GM18909 (cell line): Measurements from ENCODE around the gene CDC37.
A peak's percentile ranks its signal among the peaks of the same experiment; 100 is the strongest.

Experiments
- ATAC-seq: cut with Tn5 transposase; IDR thresholded peaks from one replicate; pipeline ENCODE4 v1.9.1; 2021; ENCODE audit warnings: mild to moderate bottlenecking; ENCODE audit not compliant: unreplicated experiment, poor library complexity

The CDC37 gene

DNA sequence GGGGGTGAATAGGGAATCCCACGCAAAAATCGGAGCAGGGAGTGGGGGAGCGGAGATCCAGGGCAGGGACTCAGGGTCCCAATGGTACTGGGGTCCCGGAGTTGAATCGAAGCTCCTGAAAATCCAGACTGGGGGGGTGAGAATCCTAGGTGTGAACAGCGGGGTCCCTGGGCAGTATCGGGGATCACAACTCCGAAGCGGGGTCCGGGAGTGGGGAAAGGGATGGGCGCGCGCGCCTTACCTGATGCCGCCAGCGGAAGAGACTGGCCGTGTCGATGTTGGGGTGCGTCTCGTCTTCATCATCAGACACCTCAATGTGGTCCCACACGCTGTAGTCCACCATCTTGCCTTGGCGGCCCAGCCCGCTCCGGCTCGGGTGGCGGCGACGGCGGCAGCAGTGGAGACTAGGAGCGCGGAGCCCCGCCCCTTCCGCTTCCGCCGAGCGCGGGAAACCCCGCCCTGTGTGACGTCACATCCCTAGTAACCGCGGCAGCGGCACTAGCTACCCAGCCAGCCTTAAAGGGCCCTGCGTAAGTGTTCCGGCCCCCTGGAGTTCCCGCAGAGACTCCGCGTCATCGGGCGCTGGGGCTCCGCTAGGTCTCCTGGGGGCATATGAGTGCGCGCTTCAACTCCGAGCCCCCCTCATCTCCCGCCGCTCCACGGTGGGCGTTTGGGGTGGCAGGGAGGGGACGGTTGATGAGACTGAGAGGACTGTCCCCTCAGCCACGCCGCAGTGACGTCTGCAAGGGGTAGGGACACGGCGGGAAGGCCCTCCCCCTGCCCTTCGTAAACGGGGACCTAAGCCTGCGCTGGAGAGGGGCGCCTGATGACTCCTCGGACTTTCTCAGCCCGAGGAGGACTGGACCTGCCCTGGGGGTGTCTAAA lies at the start of gene CDC37:
Gene CDC37, minus strand, starts transcription at position 406 of the 885 bp plus-strand sequence. Its CDS starts 63 bp downstream, at position 343.
- peak; percentile 81 for ATAC-seq

DNA sequence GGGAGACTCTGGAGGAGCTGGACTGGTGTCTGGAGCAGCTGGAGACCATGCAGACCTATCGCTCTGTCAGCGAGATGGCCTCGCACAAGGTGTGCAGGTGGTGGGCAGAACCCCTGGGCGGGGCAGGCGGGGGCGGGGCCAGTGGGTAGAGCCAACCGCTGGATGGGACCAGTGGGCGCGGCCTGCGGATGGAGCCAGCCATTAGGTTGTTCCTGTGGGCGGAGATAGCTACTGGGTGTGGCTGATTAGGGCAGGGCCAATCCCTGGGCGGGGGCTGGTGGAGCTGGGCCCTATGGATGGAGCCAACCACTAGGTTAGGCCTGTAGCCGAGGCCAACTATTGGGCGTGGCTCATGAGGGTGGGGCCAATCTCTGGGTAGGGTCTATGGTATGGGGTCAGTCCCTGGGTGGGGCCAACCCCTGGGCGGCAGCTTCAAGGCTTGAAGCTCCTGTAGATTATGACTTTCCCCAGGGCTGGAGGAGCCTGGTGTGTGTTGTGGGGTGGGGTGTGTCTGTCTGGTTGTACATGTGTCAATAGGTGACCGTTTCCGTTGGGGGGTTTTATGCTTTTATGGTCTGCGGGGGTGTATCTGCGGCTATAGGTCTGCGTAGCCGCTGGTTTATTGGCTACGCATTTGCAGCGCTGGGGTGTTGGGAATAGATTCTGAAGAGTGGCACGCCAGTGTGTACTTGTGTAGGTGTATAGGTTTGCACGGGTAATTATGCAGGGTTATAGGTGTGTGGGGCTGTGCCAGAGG lies 47.7 kb upstream of the CDC37 start:
- no peak for ATAC-seq

DNA sequence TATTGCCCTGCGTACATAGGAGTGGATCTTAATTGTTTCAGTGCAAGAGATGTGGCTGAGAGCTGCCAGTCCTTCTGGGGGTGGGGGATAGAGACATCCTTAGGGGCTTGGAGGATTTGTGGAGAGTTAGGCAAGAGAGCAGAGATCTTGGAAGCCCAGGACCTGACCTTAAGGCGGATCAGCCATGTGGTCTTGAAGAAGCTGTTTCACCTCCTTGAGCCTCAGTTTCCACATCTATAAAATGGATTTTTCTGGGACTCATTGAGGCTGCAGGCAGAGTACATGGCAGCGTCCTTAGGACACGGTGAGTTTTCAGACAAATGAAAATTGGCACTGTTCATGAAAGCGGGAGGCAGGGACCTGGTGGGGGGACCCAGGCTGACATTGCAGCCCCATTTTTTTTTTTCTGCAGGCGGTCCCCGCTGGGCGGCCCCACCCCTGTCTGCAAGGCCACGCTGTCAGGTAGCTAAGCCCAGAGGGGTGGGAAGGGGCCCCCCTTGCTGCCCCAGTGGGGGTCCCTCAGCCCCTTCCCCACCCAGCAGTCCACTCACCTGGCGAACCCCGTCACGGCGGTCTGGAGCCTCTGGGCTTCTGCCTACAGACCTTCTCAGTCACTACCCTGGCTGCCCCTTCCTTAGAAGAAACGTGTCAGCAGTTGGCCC lies 47.0 kb upstream of the CDC37 start:
- ATAC-seq = no peak

DNA sequence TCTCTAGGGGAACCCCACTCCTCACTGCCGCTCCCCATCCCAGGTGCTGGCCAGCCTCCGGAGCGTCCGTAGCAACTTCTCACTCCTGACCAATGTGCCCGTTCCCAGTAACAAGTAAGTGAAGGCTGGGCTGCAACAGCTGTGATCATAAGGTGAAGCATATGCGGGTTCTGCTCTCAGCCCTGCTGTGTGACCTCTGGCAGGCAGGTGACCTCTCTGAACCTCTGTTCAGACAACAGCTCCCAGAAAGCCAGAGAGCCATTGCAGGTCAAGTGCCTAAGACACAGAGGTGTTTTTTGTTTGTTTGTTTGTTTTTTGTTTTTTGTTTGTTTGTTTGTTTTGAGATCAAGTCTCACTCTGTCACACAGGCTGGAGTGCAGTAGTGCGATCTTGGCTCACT lies 45.7 kb upstream of the CDC37 start:
- no peak for ATAC-seq

DNA sequence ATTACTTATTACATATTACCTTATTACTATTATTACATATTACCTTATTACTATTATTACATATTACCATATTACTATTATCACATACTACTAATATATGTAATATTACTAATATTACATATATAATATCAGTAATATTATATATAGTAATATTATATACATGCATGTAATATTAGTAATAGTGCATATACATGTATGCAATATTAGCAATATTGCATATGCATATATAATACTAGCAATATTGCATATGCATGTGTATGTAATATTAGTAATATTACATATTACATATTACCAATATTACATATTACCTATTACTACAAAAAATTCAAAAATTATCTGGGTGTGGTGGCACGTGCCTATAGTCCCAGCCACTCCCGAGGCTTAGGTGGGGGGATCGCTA lies 39.4 kb upstream of the CDC37 start:
- no peak for ATAC-seq

DNA sequence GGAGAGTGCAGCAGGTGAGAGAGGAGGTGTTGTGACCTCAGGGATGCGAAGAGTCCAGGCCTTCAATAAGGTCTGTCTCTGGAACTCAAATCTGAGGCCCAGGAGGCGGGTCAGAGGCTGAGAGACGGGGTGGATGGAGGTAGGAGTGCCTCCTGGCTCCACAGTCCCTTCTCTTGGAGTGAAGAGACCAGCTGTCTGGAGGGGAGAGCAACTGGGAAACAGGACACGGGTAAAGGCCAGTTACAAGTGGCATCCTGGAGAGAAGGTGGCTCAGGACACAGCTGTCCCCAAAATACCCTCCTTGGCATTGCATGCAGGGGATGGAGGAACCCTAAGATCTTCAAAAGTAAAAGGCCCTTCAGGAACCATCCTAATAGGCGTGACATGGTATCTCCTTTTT lies 36.2 kb upstream of the CDC37 start:
- no peak for ATAC-seq

DNA sequence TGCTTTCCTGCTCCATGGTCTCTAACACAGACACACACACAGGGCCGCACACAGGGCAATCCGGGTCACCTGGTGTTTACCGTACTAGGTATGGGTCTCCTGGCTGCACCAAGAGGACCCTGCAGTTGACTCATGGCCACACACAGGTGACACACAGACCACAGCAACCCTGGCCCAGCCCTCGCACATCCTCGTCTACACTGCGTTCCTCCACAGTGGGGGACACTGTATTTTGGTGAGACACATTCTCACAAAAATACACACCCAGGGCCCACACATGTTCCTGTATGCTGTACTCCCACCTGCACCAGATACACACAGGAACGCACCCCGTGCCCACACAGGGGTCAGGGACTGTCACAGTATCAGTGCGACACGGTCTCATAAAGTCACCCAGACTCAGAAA lies 29.8 kb upstream of the CDC37 start:
- ATAC-seq = no peak

DNA sequence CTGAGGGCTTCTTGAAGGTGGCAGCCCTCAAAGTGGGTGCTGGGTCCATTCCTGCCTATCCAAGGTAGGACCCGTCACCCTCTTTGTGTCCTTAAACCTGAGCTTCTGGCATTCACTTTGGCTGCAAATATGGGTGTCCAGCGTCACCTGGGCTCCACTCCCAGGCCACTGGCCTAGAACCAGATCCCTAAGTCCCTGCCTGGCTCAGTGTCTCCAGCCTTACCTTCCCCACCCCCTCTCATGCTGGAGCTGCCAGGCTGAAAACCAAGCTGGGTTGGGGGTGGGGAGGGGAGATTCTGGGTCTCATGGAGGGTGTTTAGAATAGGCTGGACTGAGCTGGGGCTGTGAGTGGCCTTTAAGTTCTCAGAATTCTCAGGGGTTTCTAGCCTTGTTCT lies 29.4 kb upstream of the CDC37 start:
- no peak for ATAC-seq

DNA sequence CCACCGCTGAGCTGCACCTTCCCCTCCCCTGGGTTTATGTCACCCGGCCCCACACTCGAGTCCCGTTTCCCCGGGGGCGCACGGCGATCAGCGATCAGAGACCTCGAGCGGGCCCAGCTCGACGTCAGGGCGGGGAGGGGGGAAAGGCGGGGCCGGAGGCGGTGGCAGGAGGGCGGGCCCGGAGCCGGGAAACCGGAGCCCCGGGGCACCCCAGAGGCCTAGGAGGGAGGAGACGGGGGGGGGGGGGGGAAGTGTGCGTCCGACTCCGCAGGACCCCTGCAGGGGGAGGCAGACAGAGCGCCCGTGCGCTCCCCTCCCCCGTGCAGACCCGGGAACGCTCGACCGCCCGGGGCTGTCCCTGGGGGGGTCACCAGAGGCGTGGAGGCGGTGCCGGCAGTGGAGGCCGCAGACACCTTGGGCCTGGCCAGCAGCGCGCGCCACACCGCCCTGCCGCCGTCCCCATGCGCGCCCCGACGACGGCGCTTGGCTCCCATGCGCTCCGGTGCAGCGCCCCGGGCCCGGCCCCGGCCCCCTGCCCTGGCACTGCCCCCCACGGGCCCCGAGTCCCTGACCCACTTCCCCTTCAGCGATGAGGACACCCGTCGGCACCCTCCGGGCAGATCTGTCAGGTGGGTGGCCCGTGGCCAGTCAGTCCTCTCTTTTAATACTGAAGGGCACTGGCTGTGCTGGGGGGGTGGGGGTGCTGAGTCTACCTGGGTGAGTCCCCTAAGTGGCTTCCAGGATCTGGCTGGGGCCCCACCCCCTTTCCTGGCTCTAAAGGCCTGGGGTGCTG lies 28.8 kb upstream of the CDC37 start:
- ATAC-seq = no peak

DNA sequence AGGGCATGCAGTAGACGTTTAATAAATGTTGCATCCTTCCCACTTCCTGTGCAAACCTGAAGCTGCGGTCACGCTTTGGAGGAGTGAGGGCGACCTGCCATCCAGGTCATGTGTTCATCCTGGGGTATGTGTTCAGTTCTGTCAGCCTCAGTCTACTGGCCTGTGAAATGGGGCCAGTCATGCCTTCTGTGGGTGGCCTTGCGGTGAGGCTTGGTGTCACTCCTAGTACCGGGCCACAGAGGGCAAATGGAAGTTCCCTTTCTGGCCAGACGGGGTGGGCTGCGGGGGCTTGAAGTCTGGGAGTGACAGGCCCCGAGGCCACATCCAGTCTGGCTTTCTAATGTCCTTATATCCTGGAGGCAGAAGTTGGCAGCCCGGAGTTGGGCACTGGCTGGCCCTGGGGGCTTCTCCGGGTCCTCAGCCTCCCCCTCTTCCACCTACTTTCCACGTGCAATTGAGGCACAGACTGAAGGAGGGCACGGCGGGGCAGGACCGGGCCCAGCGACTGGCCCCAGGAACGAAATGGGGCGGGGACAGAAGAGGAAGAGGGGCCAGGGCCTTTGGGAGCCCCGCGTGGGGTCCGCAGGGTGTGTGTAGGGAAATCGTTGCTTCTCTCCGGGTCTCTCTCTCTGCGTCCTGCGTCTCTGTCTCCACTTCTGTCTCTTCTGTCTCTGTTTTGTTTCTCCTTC lies 28.1 kb upstream of the CDC37 start:
- ATAC-seq = no peak

DNA sequence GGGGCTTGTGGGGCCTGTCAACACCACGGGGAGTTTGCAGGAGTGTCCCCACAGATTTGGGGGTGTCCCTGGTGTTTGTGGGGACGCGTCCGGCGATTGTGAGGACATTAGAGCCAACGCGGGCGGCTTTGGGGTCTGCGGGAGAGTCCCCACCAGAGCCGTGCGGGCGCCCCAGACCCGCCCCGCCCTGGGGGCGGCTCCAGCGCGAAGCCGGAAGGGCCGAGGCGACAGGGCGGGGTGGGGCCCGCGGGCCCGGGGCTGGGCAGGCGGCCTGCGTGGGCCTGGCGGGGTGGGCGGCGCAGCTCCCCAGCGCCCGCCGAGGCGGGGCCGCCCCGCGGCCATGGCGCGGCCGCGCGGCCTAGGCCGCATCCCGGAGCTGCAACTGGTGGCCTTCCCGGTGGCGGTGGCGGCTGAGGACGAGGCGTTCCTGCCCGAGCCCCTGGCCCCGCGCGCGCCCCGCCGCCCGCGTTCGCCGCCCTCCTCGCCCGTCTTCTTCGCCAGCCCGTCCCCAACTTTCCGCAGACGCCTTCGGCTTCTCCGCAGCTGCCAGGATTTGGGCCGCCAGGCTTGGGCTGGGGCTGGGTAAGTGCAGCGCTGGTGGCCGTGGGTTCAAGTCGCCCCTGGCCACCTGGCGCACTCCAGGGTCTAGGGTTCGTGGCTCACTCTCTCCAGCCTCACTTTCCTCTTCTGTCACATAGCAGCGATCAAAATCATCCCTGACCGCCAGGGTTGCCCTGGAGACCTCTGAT lies 27.3 kb upstream of the CDC37 start:
- no peak for ATAC-seq

DNA sequence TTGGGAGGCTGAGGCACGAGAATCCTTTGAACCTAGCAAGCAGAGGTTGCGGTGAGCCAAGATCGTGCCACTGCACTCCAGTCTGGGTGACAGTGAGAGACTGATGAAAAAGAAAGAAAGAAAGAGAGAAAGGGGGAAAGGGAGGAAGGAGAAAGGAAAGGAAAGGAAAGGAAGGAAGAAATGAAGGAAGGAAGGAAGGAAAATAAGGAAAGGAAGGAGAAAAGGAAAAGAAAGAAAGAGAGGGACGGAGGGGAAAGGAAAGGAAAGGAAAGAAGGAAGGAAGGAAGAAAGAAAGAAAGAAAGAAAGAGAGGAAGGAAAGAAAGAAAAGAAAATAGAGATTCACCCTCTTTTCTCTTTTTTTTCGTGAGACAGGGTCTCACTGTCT lies 25.6 kb upstream of the CDC37 start:
- no peak for ATAC-seq

DNA sequence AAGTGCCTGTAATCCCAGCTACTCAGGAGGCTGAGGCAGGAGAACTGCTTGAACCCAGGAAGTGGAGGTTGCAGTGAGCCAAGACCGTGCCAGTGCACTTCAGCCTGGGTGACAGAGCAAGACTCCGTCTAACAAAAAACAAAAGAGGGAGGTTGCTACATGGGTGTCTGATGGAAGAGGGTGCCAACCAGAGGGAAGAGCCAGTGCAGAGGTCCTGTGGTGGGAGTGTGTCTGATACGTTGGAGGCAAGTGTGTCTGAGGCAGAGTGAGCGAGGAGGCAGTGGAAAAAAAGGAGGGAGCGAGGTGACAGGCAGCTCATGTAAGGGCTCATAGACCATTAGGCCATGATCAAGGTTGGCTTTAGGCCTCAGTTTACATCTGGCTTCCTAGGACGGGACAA lies 23.8 kb upstream of the CDC37 start:
- no peak for ATAC-seq

DNA sequence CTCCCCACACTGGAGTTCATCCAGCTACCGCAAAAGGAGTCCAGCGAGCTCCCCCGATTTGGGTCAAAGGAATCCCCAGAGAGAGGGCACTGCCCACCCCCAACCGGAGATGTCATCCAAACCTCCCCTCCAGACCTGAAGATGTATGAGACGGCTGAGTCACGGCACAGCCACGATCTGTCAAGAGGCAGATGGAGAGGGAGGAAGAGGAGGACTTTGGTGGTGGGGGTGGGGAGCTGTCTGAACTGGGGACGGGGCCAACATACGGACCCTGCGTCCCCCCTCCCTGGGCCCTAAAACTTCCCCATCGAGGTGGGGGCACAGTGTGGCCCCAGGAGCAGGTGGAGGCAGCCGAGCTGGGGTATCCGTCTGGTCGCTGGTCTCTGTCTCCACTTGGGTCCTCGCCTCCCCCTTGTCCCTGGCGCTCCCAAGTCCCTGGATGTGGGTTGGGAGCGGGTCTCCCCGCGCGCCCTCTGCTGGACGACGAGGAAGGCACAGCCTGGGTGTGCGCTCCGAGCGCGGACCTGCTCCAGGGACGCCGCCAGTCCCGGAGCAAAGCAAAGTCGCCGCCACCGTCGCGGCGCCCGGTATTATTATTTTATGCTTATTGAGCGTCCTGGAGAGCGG lies 20.8 kb upstream of the CDC37 start:
- no peak for ATAC-seq

DNA sequence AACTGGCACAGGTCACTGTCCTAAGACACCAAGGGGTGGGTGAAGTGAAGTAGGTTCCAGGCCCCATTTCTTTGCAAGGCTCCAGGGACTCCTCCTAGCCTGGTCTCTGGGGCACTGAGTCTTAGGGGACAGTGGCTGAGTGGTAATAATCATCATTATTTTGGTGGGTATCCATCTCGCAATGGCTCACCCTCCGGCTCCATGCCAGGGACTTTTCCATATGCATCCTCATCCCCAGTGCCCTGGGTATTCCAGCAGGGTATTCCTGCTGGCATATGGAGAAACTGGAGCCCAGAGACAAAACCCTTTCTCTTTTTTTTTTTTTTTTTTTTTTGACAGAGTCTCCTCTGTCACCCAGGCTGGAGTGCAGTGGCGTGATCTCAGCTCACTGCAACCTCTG lies 19.5 kb upstream of the CDC37 start:
- no peak for ATAC-seq

DNA sequence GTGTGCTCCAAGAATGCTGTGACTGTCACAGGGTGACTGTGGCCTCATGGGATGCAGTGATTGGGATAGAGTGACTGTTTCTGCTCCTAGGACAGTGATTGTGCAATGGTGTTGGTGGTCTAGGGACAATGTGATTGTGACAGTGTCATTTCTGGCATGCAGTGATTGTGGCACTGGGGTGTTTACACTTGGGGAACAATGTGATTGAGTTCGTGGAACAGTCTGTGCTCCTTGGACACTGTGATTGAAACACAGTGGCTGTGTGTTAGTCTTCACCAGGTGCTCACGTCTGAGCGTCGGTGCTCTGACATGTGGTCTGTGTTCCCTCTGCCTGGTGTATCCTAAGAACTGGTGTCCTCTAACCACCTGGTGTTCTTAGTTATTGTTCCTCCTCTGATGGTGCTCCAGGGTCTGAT lies 18.7 kb upstream of the CDC37 start:
- ATAC-seq = no peak

DNA sequence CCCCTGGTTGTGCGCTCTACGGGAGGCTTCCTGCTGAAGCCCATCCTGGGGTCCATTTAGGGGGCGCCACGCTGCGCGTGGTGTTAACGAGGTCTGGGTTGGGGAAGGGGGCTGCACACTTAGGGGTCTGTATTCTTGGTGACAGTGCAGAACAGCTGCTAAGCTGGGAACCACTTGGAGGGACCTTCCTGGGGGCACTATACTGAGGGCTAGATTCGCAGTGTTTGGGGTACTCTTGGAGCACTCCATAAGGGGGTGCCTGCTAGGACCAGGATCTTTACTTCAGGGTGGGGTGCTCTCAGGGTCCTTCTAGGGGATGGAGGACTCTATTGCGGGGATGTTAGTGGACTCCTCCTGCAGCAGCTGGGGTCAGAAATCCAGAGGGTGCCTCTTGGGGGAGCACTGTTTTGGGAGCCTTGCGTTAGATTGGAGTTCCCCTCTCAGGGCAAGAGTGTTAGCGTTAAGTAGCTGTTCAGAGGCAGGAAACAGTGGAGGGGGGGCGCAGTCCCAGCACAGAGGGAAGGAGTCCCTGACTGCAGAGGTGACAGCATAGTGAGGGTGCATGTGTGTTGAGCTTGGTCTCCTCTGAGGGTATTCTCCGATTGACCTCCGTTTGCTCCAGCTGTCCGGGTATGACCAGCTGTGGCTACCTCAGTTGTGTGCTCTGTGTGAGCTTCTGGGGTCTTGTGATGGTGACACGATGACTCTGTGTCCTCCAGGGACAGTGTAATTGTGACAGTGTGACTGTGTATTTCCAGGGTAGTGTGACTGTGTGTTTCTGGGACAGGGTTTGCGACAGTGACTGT lies 18.1 kb upstream of the CDC37 start:
- ATAC-seq = no peak
